CD4-positive, alpha-beta T cell treated with Interleukin-1 beta for 1 hour (primary cell): ENCODE results near the gene ELOB.
"Not testable (repeated sequence)": the region's sequence is repeated elsewhere in the genome, so short reads cannot be mapped to it uniquely, and the experiment has no call there.

Experiments
- DNase-seq, 2 donors: peaks; one replicate each; pipeline ENCODE4 v3.0.0-alpha.2; 2020 to 2022

The ELOB gene

GRCh38 chr16:2745116-2745890 lies 31.8 kb downstream of the ELOB start:
- DNase-seq = no peak

DNA sequence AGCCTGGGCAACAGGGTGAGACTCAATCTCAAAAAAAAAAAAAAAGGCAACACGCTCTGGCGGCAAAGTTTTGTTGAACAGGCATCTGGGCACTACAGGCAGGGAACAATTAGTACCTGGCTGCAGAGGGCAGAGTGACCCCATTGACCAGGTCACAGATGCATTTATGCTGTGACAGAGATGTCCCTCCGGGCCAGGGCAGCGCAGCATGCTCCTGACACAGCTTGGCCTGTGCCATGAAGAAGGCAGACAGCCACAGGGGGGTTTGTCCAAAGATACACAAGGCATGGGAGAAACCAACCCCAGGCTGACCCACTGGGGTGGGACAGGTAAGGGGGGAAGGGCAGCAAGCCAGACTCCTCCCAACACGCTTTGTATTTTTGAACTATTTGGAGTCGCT lies 32.4 kb downstream of the ELOB start:
- no peak for DNase-seq

GRCh38 chr16:2743007-2743810 lies 33.9 kb downstream of the ELOB start:
- DNase-seq = no peak

DNA sequence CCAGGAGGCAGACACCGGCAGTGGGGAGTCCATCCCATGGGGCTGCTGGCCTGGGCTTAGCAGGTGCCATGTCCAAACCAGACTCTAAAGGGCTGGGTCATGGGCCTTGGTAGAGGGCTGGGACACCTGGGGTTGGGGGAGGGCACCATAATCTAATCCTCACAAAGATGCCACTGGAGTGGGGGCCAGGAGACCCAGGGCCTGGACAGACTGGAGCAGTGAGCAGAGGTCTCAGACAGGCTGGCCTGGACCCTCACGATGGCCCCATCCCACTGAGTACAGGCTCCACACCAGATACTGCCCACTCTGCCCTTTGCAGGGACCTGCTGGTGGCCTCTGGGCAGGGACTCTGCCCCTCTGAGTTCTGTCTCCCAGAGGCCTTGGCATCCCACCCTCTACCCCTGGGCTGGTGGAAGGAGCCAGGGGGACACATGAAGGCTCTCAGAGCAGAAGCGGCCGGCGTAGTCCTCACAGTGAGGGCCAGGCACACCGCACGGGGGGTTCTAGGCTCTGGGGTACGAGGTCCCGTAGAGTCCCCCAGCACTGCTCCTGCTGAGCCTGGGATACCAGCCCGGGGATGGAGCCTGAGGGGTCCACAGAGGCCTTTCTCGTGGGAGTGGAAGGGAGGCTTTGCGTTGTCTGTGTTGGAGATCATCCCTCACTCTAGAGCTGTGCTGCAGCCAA lies 34.6 kb downstream of the ELOB start:
- DNase-seq = no peak

GRCh38 chr16:2741168-2741567 lies 35.9 kb downstream of the ELOB start:
- no peak for DNase-seq

- DNase-seq = no peak
These were observed 36.6 kb downstream of the ELOB start for GRCh38 chr16:2740476-2740875.

DNA sequence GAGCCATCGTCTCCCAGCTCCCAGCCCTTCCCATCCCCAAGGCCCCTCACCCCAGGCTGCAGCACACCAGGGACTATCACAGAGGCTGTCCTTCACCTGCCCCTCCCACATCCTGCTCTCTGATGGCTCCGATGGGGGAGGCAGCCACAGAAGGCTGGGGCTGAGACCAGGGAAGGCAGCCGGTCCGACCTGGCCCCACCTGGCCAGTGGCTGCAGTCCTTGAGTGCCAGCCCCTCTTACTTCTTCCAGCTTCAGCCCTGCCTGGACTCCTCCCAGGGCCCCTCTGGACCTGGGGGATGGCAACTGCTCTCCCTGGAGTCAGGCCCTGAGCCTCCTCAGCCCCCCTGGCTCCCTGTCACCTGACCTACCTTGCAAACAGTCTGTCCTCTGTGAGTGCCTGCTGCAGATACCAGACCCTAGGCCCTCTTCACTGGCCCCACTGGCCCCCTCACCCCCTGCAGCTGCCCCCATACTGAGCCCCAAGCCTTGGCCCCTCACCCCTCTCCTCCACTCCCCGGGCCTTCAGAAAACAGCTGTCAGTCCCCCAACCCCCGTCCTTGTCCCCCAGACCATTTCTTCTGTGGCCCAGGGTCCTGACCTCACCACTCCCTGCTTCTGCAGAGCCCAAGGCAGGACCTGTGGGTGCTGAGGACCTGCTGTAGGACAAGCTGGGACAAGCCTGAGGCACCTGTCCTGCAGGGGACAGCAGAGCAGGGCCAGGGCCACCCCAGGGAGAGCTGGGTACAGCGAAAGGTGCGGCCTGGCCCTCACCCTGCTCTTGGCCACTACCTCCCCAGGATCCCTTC lies 37.3 kb downstream of the ELOB start:
- DNase-seq = no peak

- DNase-seq = no peak
These were observed 38.5 kb downstream of the ELOB start for GRCh38 chr16:2738615-2739014.

- DNase-seq = no peak
These were observed 39.1 kb downstream of the ELOB start for GRCh38 chr16:2737895-2738418.

DNA sequence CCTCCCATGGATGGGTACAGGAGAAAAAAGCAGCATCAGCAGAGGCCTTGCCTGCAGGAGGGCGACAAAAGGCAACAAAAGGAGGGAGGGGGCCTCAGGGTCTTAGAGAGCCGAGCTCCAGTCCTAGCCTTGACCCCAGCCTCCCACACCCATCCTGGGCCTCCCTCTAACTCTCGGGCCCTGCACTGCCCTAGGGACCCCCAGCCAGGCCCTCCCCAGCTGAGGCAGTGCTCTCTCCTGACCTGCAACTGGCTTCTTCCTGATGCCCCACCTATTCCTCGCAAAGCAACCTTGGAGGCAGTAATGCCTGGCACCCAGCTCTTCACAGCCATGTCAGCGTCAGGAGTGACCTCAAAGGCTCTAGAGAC lies 39.9 kb downstream of the ELOB start:
- DNase-seq = no peak

- DNase-seq = no peak
These were observed 40.4 kb downstream of the ELOB start for GRCh38 chr16:2736476-2737237.

DNA sequence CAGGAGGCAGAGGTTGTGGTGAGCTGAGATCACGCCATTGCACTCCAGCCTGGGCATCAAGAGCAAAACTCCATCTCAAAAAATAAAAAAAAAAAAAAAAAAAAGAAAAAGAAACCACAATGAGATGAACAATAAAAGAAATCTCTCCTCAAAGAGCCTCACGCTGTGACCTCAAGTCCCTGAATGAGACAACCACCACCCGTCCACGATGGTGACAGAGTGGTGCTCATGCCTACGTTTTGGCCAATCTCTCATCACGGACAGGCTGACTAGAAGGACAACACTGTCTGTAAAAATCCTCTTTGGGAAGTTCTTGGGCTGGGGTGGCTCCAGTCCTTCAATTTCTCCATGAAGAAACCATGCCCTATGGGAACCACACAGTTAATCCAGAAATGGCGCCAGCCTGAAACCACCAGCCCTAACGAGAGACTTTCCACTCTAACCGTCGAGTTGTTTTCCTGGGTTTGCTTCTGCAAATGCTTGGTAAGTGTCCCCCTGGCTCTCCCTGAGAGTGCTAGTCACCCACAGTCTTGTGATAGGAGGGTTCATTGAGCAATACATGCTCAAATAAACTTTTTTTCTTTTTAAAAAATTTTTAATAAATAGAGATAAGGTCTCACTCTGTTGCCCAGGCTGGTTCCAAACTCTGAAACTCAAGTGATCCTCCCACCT lies 42.1 kb downstream of the ELOB start:
- no peak for DNase-seq

DNA sequence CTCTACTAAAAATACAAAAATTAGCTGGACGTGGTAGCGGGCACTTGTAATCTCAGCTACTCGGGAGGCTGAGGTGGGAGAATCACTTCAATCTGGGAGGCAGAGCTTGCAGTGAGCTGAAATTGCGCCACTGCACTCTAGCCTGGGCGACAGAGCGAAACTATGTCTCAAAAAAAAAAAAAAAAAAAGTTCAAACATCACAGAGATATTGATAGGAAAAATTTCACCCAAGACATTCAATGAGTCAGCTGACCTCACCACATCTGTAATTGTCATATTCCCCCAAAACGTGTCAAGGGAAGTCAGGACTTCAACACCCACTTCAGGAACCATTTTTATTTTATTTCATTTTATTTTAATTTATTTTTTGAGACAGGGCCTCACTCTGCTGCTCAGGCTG lies 49.0 kb downstream of the ELOB start:
- no peak for DNase-seq

- DNase-seq = no peak
These were observed 50.2 kb downstream of the ELOB start for GRCh38 chr16:2726923-2727322.

- no peak for DNase-seq
These were observed 52.2 kb downstream of the ELOB start for GRCh38 chr16:2724816-2725348.

DNA sequence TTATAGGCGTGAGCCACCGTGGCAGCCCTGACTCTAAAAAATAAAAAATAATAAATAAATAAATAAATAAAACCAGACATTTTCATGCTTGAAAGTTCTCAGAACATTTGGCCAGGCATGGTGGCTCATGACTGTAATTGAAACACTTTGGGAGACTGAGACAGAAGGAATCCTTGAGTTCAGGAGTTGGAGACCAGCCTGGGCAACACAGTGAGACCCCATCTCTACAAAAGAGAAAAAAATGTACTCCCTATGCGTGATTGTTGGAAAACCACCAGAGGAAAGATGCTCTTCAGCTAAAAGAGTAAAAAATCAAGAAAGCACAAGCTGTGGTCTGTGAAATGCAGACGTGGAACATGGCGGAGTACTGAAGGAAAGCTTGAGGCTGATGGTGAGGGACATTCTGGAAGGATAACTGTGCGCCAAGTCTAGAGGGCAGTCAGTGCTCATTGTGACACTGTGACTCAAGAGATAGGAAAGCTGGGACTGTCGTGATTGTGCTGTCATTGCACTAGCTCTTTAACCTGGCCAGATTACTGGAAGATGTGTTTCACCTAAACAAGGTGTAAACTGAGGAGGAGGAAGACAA lies 52.9 kb downstream of the ELOB start:
- DNase-seq = no peak

DNA sequence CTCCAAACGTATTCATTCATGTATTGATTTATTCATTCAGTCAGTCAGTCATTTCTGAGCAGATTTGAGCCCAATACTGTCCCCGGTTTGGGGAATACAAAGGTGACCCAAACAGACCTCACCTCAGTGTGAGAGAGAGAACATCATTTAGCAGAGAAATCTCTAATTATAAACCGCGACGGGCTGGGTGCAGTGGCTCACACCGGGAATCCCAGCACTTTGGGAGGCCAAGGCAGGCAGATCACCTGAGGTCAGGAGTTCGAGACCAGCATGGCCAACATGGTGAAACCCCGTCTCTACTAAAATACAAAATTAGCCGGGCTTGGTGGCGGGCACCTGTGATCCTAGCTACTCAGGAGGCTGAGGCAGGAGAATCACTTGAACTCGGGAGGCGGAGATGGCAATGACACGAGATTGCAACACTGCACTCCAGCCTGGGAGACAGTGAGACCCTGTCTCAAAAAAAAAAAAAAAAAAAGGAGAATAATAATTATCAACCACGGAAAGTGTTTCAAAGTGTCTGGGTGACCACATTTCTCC lies 55.4 kb downstream of the ELOB start:
- not testable (repeated sequence) for DNase-seq
